Kidney (tissue), 14 donors: Measurements from ENCODE around the gene DSCAM. TPM values are rescaled to one million over a fixed set of nuclear protein-coding genes. Genes with fewer than 3 reads are reported as not detected.

Source experiments
- DNase-seq, 5 donors: peaks; one replicate each; pipeline ENCODE4 v3.0.0-alpha.2; 2013 to 2020
- FAIRE-seq: peaks from 2 replicates; lab custom pipeline; 2012; peaks lifted over from hg19 to GRCh38; lab: Jason Lieb, UNC
- H3K27ac ChIP-seq, 2 donors: one replicate each; pipeline ENCODE4 v1.7.0; 2013; ENCODE audit warnings: low read depth in 2 of 2, low read length in 2 of 2, inconsistent platforms in 1 of 2
- H3K27me3 ChIP-seq: one replicate; pipeline ENCODE4 v1.7.1; 2013; ENCODE audit warnings: low read length, inconsistent platforms; ENCODE audit not compliant: control insufficient read depth, insufficient read depth
- H3K36me3 ChIP-seq, 3 donors: one replicate each; pipeline versions ENCODE4 v1.7.0 to v1.7.1; 2013; ENCODE audit warnings: low read length in 3 of 3, control low read depth in 1 of 3, inconsistent platforms in 1 of 3; ENCODE audit not compliant: insufficient read depth in 3 of 3, control insufficient read depth in 2 of 3
- H3K4me1 ChIP-seq, 3 donors: one replicate each; pipeline versions ENCODE4 v1.7.0 to v1.7.1; 2013; ENCODE audit warnings: low read length in 3 of 3, inconsistent platforms in 1 of 3, low read depth in 1 of 3; ENCODE audit not compliant: control insufficient read depth in 2 of 3, insufficient read depth in 2 of 3
- H3K4me3 ChIP-seq, 3 donors: one replicate each; pipeline versions ENCODE4 v1.7.0 to v1.8.1; 2013; ENCODE audit warnings: low read length in 3 of 3, control low read depth in 1 of 3, inconsistent platforms in 1 of 3
- H3K9ac ChIP-seq, 3 donors: one replicate each; pipeline versions ENCODE4 v1.7.0 to v1.7.1; 2013; ENCODE audit warnings: low read length in 3 of 3, control low read depth in 1 of 3, inconsistent platforms in 1 of 3
- H3K9me3 ChIP-seq, 3 donors: one replicate each; pipeline versions ENCODE4 v1.7.0 to v1.7.1; 2013; ENCODE audit warnings: low read length in 3 of 3, control low read depth in 1 of 3, inconsistent platforms in 1 of 3; ENCODE audit not compliant: control insufficient read depth in 2 of 3, insufficient read depth in 1 of 3
- intact Hi-C: fragments of 100-400 bp; cut with DNase I; formaldehyde crosslinking; loops from one replicate; pipeline ENCODE4 v1.11.1; 2022
- polyA plus RNA-seq: library from polyadenylated mRNA; stranded (reverse); fragments of 350-450 nt; fragmentation: Illumina TruSeq; extraction: RNeasy Lipid Tissue Mini Kit (QIAGEN cat#74804); gene quantifications from one replicate; pipeline ENCODE4 v1.2.3, GENCODE V29; 2014; ENCODE audit warnings: low read depth, low replicate concordance; ENCODE audit not compliant: insufficient read depth
- total RNA-seq: library from RNA; stranded (reverse); fragmentation: NEBNext Ultra II Directional; extraction: Animal tissue kit (Norgen Biotek cat#: 25700); gene quantifications from one replicate; pipeline ENCODE4 v1.2.1, GENCODE V29; 2021
- TF ChIP-seq, protein P1 (sequence below): IDR thresholded peaks from 3 replicates; pipeline ENCODE4 v1.5.1; 2012; ENCODE audit warnings: mild to moderate bottlenecking, moderate library complexity, borderline replicate concordance; ENCODE audit not compliant: insufficient read depth; ENCODE audit errors: extremely low read depth
- donor health status: control.
- donor health status: control.
- donor health status: control.
- donor health status: control.
- donor health status: control.
- donor health status: DM: yes; HTN: yes; CAD: no.
- donor health status: Normal renal cell carcinoma (clear cell type).

Gene DSCAM
- total and polyA plus RNA-seq, 2 donors from 2014 or later, result not detected

DNA sequence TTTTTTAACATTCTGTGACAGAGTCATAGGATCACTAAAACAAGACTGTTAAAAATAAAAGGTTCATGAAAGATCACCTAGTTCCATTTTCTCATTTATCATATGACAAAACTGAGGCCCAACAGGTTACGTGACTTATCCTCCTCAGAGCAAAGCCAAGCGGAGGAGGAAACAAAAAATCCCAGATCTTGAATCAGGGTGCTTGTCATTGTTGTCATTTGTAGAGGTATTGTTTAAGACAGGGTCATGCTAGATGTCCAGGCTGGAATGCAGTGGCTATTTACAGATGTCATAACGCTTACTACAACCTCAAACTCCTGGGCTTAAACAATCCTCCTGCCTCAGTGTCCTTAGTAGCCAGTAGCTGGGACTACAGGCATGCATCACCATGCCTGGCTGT, 293.2 kb downstream of the DSCAM start:
- H3K4me1 ChIP-seq, result no peaks in the 10 kb centered on the region
- intact Hi-C loops, result no loop called here
- no peak for FAIRE-seq
- H3K27ac ChIP-seq, result no peak overlapping the region
- no peaks in the 10 kb centered on the region for H3K27me3 ChIP-seq
- DNase-seq, result no peak
- TF ChIP-seq, protein P1, sequence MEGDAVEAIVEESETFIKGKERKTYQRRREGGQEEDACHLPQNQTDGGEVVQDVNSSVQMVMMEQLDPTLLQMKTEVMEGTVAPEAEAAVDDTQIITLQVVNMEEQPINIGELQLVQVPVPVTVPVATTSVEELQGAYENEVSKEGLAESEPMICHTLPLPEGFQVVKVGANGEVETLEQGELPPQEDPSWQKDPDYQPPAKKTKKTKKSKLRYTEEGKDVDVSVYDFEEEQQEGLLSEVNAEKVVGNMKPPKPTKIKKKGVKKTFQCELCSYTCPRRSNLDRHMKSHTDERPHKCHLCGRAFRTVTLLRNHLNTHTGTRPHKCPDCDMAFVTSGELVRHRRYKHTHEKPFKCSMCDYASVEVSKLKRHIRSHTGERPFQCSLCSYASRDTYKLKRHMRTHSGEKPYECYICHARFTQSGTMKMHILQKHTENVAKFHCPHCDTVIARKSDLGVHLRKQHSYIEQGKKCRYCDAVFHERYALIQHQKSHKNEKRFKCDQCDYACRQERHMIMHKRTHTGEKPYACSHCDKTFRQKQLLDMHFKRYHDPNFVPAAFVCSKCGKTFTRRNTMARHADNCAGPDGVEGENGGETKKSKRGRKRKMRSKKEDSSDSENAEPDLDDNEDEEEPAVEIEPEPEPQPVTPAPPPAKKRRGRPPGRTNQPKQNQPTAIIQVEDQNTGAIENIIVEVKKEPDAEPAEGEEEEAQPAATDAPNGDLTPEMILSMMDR, result no peak
- no peaks in the 10 kb centered on the region for H3K9me3 ChIP-seq
- no peak overlapping the region for H3K4me3 ChIP-seq
- no peaks in the 10 kb centered on the region for H3K36me3 ChIP-seq
- H3K9ac ChIP-seq, result no peak overlapping the region

DNA sequence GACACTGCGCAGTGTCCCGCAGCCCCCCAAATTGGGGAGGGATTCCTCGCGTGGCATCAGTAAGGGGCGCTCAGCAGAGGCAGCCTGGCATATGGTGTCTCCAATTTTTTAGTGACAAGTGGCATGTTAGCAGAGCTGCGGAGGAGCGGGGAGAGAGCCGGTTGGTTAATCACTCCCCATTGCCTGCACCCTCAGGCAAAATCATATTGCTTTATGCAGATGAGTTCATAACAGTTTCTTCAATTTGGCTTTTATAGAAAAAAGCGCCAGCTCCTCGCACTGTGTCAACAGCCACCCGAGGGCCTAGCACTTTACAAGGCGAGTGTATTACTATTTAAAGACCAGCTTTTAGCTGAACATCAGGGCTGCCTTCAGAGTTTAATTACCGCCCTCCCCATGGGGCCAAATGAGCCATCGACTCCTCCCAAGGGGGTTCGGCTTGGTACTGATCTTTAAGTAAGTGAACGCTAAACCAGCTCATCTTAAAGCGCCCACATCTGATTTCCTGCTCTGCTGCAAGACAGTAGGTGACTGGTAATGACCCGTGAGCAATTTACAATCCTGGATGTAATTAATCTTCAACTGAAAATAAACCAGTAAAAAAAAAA, 298.9 kb downstream of the DSCAM start:
- no peak overlapping the region for H3K27ac ChIP-seq
- FAIRE-seq, result no peak
- H3K4me3 ChIP-seq, result no peak overlapping the region
- intact Hi-C loops, result no loop called here
- H3K9me3 ChIP-seq, result no peaks in the 10 kb centered on the region
- H3K27me3 ChIP-seq, result no peaks in the 10 kb centered on the region
- H3K36me3 ChIP-seq, result no peaks in the 10 kb centered on the region
- no peak for DNase-seq
- no peak overlapping the region for H3K9ac ChIP-seq
- no peaks in the 10 kb centered on the region for H3K4me1 ChIP-seq
- TF ChIP-seq, protein P1, result no peak

DNA sequence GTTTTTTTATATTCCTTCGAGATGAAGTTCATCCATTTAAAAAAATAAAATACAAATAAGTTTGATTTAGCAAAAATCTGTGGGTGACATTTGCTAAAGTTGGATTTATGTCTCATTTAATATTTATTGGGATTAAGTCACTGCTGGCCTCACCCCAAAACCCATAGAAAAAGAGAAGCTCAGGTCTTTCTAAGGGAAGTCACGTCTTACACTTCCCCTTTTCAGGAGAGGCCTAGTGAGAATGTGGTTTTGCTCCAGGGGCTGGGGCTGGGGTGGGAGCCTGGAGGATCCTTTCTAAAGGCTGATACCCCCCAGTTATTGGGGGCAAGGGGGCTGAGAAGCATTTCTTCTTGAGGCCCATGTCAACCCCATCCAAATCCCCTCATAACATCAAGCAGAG, 300.3 kb downstream of the DSCAM start:
- no peak for FAIRE-seq
- intact Hi-C loops, result no loop called here
- TF ChIP-seq, protein P1, result no peak
- no peaks in the 10 kb centered on the region for H3K36me3 ChIP-seq
- no peak overlapping the region for H3K27ac ChIP-seq
- H3K9ac ChIP-seq, result no peak overlapping the region
- H3K27me3 ChIP-seq, result no peaks in the 10 kb centered on the region
- no peaks in the 10 kb centered on the region for H3K4me1 ChIP-seq
- H3K9me3 ChIP-seq, result no peaks in the 10 kb centered on the region
- DNase-seq, result no peak
- H3K4me3 ChIP-seq, result no peak overlapping the region

DNA sequence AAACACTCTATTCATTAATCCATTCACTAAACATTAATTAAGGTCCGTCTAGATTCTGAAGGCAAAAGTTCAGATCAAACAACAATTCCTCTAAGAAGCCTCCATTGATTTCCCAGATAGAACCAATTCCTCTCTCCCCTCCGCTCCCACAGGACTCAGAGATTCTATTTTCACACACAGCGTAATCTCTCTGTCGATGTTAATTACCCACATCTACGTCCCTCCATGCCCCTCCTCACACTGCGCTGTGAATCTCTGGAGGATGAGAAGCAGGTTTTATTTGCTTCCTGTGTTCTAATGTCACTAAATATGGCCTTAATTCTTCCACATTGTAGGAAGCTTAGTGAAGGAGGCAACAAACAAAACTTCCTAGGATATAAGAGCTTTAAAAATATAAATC, 306.7 kb downstream of the DSCAM start:
- intact Hi-C loops, result no loop called here
- TF ChIP-seq, protein P1, result no peak

More for the DNA sequence above, 306.7 kb downstream of the DSCAM start:
- Histone ChIP-seq H3K9me3 (no peaks in the 10 kb centered on the region), H3K4me3 (no peak overlapping the region), H3K27ac (no peak overlapping the region), H3K36me3 (no peaks in the 10 kb centered on the region), H3K27me3 (no peaks in the 10 kb centered on the region), H3K4me1 (no peaks in the 10 kb centered on the region), H3K9ac (no peak overlapping the region)
- no peak for DNase-seq
- FAIRE-seq, result no peak
